ENCODE results near the gene CMYA5.
A peak's percentile ranks its signal among the peaks of the same experiment; 100 is the strongest.

The CMYA5 gene

DNA sequence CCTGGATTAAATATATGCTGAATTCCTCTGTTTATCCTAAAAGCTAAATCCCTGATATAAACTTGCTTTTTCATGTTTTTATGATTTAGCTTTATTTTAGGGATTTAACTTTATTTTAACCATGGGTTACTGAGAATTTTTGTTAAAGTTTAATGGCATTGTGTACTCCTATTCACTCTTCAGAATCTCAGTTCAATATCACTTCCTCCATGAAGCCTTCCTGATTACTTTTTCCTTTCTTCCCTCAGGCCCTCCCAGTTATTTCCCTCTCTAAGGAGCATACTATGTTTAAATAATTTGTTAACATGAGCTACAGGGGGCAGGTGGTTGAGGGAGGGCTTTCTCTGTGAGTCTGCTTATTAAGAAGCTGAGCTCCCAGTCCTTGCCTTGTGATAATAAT lies 151.5 kb downstream of the CMYA5 start:
- no peak for DNase-seq

DNA sequence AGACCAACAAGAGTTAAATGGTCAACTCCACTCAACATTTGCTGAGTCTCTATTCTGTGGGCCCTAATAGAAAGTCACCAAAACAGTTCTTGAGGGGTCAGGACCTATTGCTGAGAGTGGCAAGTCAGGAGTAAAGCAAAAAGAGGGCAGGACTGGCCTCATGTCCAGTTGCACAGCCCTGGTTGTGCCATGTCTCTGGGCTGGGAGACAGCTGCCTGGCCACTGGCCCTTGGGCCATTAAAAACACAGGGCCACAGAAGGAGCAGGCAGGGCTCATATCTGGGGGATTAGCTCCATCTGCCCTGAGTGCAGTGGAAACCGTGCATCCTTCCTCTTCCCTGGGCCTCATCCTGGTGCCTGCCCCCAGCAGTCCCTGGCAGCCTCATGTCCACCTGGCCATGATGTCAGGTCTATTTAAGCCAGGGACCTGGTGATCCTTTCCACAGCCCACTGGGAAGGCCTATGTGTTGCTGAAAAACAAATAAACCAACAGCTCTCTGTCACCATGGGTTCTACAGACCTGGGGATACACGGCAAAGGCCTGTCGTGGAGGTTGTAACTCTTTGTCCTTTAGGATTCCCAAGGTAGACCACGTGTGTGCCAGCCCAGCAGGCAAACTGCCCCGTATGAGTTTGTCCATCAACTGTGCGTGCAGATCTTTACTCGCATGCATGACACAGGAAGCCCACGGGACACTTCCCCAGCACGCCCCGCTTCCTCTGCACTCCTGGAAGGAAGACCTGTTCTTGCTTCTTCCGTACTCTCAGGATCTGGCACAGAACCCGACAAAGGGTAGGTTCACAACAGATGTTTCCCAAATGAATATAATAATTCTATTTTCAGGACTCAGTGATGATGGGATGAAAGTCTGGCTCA lies 152.6 kb downstream of the CMYA5 start:
- DNase-seq: no peak

DNA sequence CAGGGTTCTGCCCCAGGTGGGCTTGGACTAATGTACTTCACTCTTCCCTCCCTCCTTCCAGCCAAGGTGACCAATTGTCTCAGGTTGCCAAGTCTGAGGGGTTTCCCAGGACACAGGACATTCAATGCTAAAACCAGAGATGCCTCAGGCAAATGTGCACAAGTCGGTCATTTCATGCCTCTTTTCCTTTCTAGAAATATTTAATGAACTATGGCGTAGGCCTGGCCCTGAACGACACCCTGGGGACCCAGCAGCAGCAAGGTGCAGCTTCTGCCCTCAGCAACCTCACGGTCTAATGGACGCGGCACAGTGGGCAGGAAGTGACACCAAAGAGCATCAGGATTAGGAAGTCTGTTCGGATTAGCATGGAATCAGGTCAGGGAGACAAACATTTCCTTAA lies 153.4 kb downstream of the CMYA5 start:
- no peak for DNase-seq

DNA sequence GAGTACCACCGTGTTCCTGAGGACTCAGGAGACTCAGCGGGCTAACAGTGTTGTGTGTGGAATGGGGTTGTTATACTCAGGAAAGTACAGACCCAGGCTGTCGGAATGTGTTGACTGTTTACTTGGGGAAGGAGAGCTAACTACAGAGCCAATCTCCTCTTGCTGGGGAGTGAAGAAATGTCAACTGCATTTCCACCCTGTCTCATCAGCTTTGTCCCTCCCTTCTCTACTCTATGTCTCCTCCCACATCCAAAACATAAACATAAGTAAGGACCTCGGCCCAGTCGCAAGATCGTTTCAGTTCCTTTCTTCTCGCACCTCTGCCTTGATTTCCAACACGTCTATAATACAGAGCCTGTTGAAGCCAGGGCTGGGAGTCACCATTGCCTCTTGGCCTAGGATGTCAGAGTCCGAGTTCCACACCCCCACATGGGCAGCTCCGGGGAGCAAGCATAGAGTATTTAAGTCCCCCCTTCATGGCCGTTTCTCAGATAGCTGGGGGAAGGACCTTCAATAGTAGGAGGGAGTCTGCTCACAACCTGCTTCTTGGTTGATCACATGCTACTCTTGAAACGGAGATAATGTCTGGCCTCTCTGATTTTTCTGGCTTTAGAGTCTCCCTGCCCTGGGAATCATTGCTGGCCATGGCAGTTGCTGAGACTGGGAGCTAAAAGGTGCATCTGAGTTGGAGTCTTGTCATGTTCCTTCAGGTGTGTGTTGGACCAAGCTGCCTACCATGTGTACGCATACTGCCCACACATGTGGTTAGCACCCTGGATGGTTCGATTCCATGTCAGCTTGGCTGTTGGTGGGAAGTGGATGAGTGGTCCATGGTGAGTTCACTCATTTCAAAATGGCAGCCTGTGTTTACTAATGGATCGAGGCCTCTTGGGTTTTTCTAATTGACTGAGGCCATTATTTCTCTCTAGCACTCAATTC lies 154.1 kb downstream of the CMYA5 start:
- DNase-seq: no peak

DNA sequence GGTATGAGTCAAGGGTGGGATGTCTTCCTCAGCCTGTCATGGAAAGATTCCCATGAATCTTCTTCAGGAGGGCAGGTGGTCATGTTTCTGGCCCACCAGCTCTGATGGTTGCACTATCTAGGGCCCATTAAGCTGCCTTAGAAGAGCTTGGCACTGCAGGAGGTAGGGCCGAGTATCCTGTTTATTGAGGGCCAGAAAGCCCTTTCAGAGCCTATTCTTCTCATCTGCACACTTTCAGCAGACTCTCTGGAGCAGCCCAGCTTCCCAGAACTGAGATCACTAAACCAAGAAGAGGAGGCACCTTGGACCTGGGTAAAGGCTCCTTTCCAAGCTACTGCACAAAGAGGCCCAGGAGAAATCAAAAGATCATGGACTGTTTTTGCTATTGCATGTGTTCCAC lies 154.9 kb downstream of the CMYA5 start:
- DNase-seq: no peak

DNA sequence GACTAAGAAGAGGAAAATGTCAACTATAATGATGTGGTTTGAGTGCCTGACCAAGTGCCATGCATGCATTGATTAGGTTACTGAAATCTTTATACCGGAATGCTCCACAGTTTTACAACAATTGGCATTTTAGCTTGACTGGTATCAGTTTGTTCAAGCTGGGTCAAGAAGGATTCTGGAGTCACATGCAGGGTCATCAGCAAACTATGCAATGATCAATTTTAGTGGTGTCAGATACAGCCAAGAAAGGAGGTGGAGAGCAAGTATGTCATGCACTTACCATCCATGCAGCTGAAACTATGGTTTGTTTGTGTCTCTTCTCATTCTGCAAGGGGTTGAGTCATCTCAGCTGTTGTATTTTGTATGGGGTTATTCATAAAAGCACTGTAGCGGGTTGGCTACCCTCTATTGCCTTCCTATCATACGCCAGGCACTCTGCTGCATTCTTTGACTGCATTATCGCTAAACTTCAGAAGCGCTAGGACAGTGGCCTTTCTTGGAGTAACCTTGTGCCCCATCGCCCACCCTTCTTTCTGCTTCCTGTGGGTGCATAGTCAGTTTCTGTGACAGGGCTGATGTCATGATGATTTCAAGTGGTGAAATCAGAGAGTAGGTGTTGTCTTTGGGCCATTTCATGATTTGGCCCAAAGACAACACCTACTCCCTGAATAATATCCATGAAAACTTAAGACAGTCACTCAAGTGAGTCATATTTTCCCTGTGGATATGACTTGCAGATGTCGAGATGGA lies 156.0 kb downstream of the CMYA5 start:
- peak; percentile 95 for DNase-seq

DNA sequence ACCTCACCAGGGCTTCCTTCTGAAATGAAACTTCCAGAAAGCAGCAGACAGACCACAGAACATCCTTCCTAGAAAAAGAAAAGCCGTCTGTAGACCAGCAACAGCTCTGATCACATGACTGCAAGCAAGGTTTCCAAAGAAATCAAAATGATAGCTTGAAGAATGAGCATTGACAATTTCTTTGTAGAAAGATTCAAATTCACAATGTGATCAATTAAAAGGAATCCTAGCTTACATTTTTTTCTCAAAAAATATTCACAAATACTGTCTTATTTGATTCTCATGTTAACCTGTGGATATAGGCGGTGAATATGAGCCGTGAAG lies 156.5 kb downstream of the CMYA5 start:
- DNase-seq: no peak

DNA sequence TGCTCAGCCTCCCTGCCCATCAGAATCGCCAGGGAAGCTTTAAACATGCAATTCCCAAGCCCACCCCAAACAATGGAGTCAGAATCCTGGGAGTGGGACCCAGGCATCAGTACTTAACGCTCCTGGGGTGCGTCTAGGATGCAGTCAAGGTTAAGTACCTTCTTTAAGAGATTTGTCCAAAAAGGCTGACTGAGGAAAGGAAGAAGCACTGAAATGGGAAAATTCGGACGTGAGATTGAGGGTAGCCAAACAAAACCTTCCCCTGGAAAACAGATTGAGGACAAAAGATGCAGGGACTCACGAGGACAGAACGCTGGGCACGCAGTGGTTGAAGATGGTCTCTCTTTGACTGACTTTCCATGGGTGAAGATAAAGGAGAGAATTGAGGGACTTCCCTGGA lies 157.9 kb downstream of the CMYA5 start:
- DNase-seq: no peak

DNA sequence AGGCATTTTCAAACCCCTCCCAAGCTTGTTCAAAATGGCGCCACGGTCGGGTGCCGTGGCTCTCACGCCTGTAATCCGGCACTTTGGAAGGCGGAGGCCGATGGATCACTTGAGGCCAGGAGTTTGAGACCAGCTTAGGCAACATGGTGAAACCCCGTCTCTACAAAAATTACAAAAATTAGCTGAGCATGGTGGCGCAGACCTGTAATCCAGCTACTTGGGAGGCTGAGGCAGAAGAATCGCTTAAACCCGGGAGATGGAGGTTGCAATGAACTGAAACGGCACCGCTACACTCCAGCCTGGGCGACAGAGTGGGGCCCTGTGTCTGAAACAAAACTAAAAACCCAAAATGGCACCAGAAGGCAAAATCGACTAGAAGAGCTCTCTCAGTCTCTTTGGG lies 159.4 kb downstream of the CMYA5 start:
- no peak for DNase-seq

Measured in fibroblast of upper back skin (primary cell).